ENCODE measurements around the gene NBR1.
"Not testable (repeated sequence)": the region's sequence is repeated elsewhere in the genome, so short reads cannot be mapped to it uniquely, and the experiment has no call there.

Gene NBR1

GRCh38 chr17:43125967-43126910, 44.8 kb upstream of the NBR1 start:
- H3K79me2 ChIP-seq (ENCODE audit: insufficient read depth, low read length) = peaks cover 10% of the 10 kb centered on the region; the same call in 1 of the 2 replicates
- H3K9me3 ChIP-seq (ENCODE audit: low read length) = no peaks in the 10 kb centered on the region
- H2AFZ ChIP-seq (ENCODE audit: low read length) = no peak overlapping the region
- H3K4me2 ChIP-seq (ENCODE audit: low read length) = peak overlapping the region; percentile 92
- H3K9me2 ChIP-seq (ENCODE audit: low read depth, low read length) = no peaks in the 10 kb centered on the region
- no peak for TF ChIP-seq EZH2 (IDR thresholded peaks at IDR 0.05; ENCODE audit: borderline replicate concordance, low read length)
- no peak for TF ChIP-seq CTCF (IDR thresholded peaks at IDR 0.05; ENCODE audit: low read length)
- peak overlapping the region; percentile 82 for H3K9ac ChIP-seq (ENCODE audit: low read length)
- no peaks in the 10 kb centered on the region for H3F3A ChIP-seq (ENCODE audit: insufficient read depth, low read length)
- no peaks in the 10 kb centered on the region for H4K20me1 ChIP-seq (ENCODE audit: insufficient read depth, low read length)
- no peak overlapping the region for H3K27ac ChIP-seq (ENCODE audit: low read depth, low read length, poor library complexity, severe bottlenecking)
- peaks cover 26% of the 10 kb centered on the region for H3K36me3 ChIP-seq (ENCODE audit: insufficient read depth, low read length)
- peak overlapping the region; percentile 90 for H3K4me3 ChIP-seq (ENCODE audit: low read depth, low read length, poor library complexity, severe bottlenecking)
- H3K4me1 ChIP-seq (ENCODE audit: insufficient read depth, low read length, severe bottlenecking) = peaks cover 34% of the 10 kb centered on the region
- H3K27me3 ChIP-seq (ENCODE audit: insufficient read depth, low read length) = no peaks in the 10 kb centered on the region

- peaks cover 24% of the 10 kb centered on the region for H3K36me3 ChIP-seq (ENCODE audit: insufficient read depth, low read length)
- H2AFZ ChIP-seq (ENCODE audit: low read length) = no peak overlapping the region
- no peak overlapping the region for H3K4me2 ChIP-seq (ENCODE audit: low read length)
- no peak overlapping the region for H3K27ac ChIP-seq (ENCODE audit: low read depth, low read length, poor library complexity, severe bottlenecking)
- H3K9me3 ChIP-seq (ENCODE audit: low read length) = no peaks in the 10 kb centered on the region
- no peaks in the 10 kb centered on the region for H3F3A ChIP-seq (ENCODE audit: insufficient read depth, low read length)
- no peak overlapping the region for H3K9ac ChIP-seq (ENCODE audit: low read length)
- no peak overlapping the region for H3K4me3 ChIP-seq (ENCODE audit: low read depth, low read length, poor library complexity, severe bottlenecking)
- peaks cover 34% of the 10 kb centered on the region for H3K4me1 ChIP-seq (ENCODE audit: insufficient read depth, low read length, severe bottlenecking)
- H4K20me1 ChIP-seq (ENCODE audit: insufficient read depth, low read length) = no peaks in the 10 kb centered on the region
- no peaks in the 10 kb centered on the region for H3K27me3 ChIP-seq (ENCODE audit: insufficient read depth, low read length)
- H3K9me2 ChIP-seq (ENCODE audit: low read depth, low read length) = no peaks in the 10 kb centered on the region
- TF ChIP-seq CTCF (IDR thresholded peaks at IDR 0.05; ENCODE audit: low read length) = no peak
- TF ChIP-seq EZH2 (IDR thresholded peaks at IDR 0.05; ENCODE audit: borderline replicate concordance, low read length) = no peak
- peaks cover 10% of the 10 kb centered on the region; the same call in 1 of the 2 replicates for H3K79me2 ChIP-seq (ENCODE audit: insufficient read depth, low read length)
These were observed 44.1 kb upstream of the NBR1 start for GRCh38 chr17:43126911-43127290.

GRCh38 chr17:43127333-43127876, 43.6 kb upstream of the NBR1 start:
- not testable (repeated sequence) for H3K9me2 ChIP-seq (ENCODE audit: low read depth, low read length); H4K20me1 ChIP-seq (ENCODE audit: insufficient read depth, low read length); H3K9ac ChIP-seq (ENCODE audit: low read length); H3F3A ChIP-seq (ENCODE audit: insufficient read depth, low read length); H3K27ac ChIP-seq (ENCODE audit: low read depth, low read length, poor library complexity, severe bottlenecking); H3K9me3 ChIP-seq (ENCODE audit: low read length); H3K27me3 ChIP-seq (ENCODE audit: insufficient read depth, low read length); H3K4me3 ChIP-seq (ENCODE audit: low read depth, low read length, poor library complexity, severe bottlenecking); H3K4me2 ChIP-seq (ENCODE audit: low read length); H2AFZ ChIP-seq (ENCODE audit: low read length)
- peaks cover 10% of the 10 kb centered on the region; the same call in 1 of the 2 replicates for H3K79me2 ChIP-seq (ENCODE audit: insufficient read depth, low read length)
- peaks cover 24% of the 10 kb centered on the region for H3K36me3 ChIP-seq (ENCODE audit: insufficient read depth, low read length)
- peaks cover 34% of the 10 kb centered on the region for H3K4me1 ChIP-seq (ENCODE audit: insufficient read depth, low read length, severe bottlenecking)

Measured in OCI-LY1 (cell line).